ENCODE data around the gene SRPK2. TPM values are rescaled to one million over a fixed set of nuclear protein-coding genes. Genes with fewer than 3 reads are reported as not detected.
"Not testable (repeated sequence)": the region's sequence is repeated elsewhere in the genome, so short reads cannot be mapped to it uniquely, and the experiment has no call there.

The SRPK2 gene
- polyA plus RNA-seq, 3 donors: 8.5 to 17.1 (median 14.1) TPM

- H3K27ac ChIP-seq (ENCODE audit: low read depth, low read length): no peak overlapping the region
These were observed 139.5 kb downstream of the SRPK2 start for GRCh38 chr7:105249216-105249615.

- H3K27ac ChIP-seq (ENCODE audit: low read depth, low read length): no peak overlapping the region
These were observed 142.0 kb downstream of the SRPK2 start for GRCh38 chr7:105246679-105247078.

- no peak overlapping the region for H3K27ac ChIP-seq (ENCODE audit: low read depth, low read length)
- 72 to 80% (median 80%) methylated on average over 4 of the region's 4 CpGs for WGBS, 3 donors
These were observed 142.5 kb downstream of the SRPK2 start for GRCh38 chr7:105246256-105246655.

- WGBS, 3 donors: 43 to 73% (median 68%) methylated on average over 12 of the region's 12 CpGs
- no peak overlapping the region for H3K27ac ChIP-seq (ENCODE audit: low read depth, low read length)
These were observed 143.2 kb downstream of the SRPK2 start for GRCh38 chr7:105245398-105246114.

- no peak overlapping the region for H3K27ac ChIP-seq (ENCODE audit: low read depth, low read length)
- WGBS, 3 donors: 81 to 94% (median 84%) methylated on average over 28 of the region's 28 CpGs
These were observed 144.1 kb downstream of the SRPK2 start for GRCh38 chr7:105244594-105244993.

- H3K27ac ChIP-seq (ENCODE audit: low read depth, low read length): no peak overlapping the region
- WGBS, 3 donors: 68 to 95% (median 94%) methylated on average over 3 of the region's 3 CpGs
These were observed 147.5 kb downstream of the SRPK2 start for GRCh38 chr7:105241198-105241597.

GRCh38 chr7:105238198-105238765 lies 150.4 kb downstream of the SRPK2 start:
- WGBS, 3 donors: 83 to 95% (median 91%) methylated on average over 5 of the region's 5 CpGs
- no peak overlapping the region for H3K27ac ChIP-seq (ENCODE audit: low read depth, low read length)

- WGBS, 3 donors: 68 to 80% (median 71%) methylated on average over 4 of the region's 4 CpGs
- no peak overlapping the region for H3K27ac ChIP-seq (ENCODE audit: low read depth, low read length)
These were observed 153.8 kb downstream of the SRPK2 start for GRCh38 chr7:105234886-105235285.

GRCh38 chr7:105232829-105233291 lies 155.9 kb downstream of the SRPK2 start:
- 95 to 98% (median 98%) methylated on average over 6 of the region's 6 CpGs for WGBS, 3 donors
- not testable (repeated sequence) for H3K27ac ChIP-seq (ENCODE audit: low read depth, low read length)

- no peak overlapping the region for H3K27ac ChIP-seq (ENCODE audit: low read depth, low read length)
- 63 to 80% (median 74%) methylated on average over 3 of the region's 3 CpGs for WGBS, 3 donors
These were observed 158.2 kb downstream of the SRPK2 start for GRCh38 chr7:105230486-105230885.

- H3K27ac ChIP-seq (ENCODE audit: low read depth, low read length): no peak overlapping the region
- 89 to 93% (median 91%) methylated on average over 5 of the region's 5 CpGs for WGBS, 3 donors
These were observed 159.1 kb downstream of the SRPK2 start for GRCh38 chr7:105229641-105230040.

- H3K27ac ChIP-seq (ENCODE audit: low read depth, low read length): no peak overlapping the region
- WGBS, 3 donors: 90 to 94% (median 94%) methylated on average over 20 of the region's 20 CpGs
These were observed 160.2 kb downstream of the SRPK2 start for GRCh38 chr7:105228555-105228954.

GRCh38 chr7:105227391-105227790 lies 161.3 kb downstream of the SRPK2 start:
- H3K27ac ChIP-seq (ENCODE audit: low read depth, low read length): no peak overlapping the region
- 91 to 98% (median 94%) methylated on average over 2 of the region's 2 CpGs for WGBS, 3 donors

- 55 to 64% (median 56%) methylated on average over 6 of the region's 6 CpGs for WGBS, 3 donors
- H3K27ac ChIP-seq (ENCODE audit: low read depth, low read length): no peak overlapping the region
These were observed 163.7 kb downstream of the SRPK2 start for GRCh38 chr7:105224884-105225651.

- no peak overlapping the region for H3K27ac ChIP-seq (ENCODE audit: low read depth, low read length)
- 79 to 89% (median 89%) methylated on average over 5 of the region's 5 CpGs for WGBS, 3 donors
These were observed 165.8 kb downstream of the SRPK2 start for GRCh38 chr7:105222953-105223352.

GRCh38 chr7:105219771-105220160 lies 169.0 kb downstream of the SRPK2 start:
- no peak overlapping the region for H3K27ac ChIP-seq (ENCODE audit: low read depth, low read length)
- WGBS, 3 donors: 44 to 91% (median 85%) methylated on average over 2 of the region's 2 CpGs

- no peak overlapping the region for H3K27ac ChIP-seq (ENCODE audit: low read depth, low read length)
- 90 to 96% (median 93%) methylated on average over 11 of the region's 11 CpGs for WGBS, 3 donors
These were observed 169.6 kb downstream of the SRPK2 start for GRCh38 chr7:105218939-105219770.

GRCh38 chr7:105218215-105218614 lies 170.5 kb downstream of the SRPK2 start:
- WGBS, 3 donors: 80 to 94% (median 92%) methylated on average over 4 of the region's 4 CpGs
- H3K27ac ChIP-seq (ENCODE audit: low read depth, low read length): no peak overlapping the region

GRCh38 chr7:105216786-105217185 lies 171.9 kb downstream of the SRPK2 start:
- WGBS, 3 donors: 85 to 98% (median 93%) methylated on average over 3 of the region's 3 CpGs
- H3K27ac ChIP-seq (ENCODE audit: low read depth, low read length): no peak overlapping the region

Measured in adipose tissue (tissue), 3 donors.